Osteocyte (in vitro differentiated cells): ENCODE results near the gene GRIK4. TPM values are rescaled to one million over a fixed set of nuclear protein-coding genes. Genes with fewer than 3 reads are reported as not detected.
"Not testable (repeated sequence)": the region's sequence is repeated elsewhere in the genome, so short reads cannot be mapped to it uniquely, and the experiment has no call there.

Experiments used
- DNase-seq: peaks from one replicate; pipeline ENCODE4 v3.0.0; 2021; ENCODE audit warnings: mixed read lengths; ENCODE audit not compliant: unreplicated experiment; ENCODE audit errors: extremely low spot score
- H3K27ac Mint-ChIP-seq: one replicate; pipeline ENCODE4 v1.8.0; 2021; ENCODE audit warnings: mild to moderate bottlenecking, mixed read lengths; ENCODE audit not compliant: unreplicated experiment
- H3K27me3 Mint-ChIP-seq: one replicate; pipeline ENCODE4 v1.8.0; 2021; ENCODE audit warnings: mixed read lengths; ENCODE audit not compliant: unreplicated experiment
- H3K36me3 Mint-ChIP-seq: one replicate; pipeline ENCODE4 v1.8.0; 2021; ENCODE audit warnings: mixed read lengths; ENCODE audit not compliant: unreplicated experiment
- H3K4me1 Mint-ChIP-seq: one replicate; pipeline ENCODE4 v1.8.0; 2021; ENCODE audit warnings: mixed read lengths; ENCODE audit not compliant: unreplicated experiment
- H3K4me3 Mint-ChIP-seq: one replicate; pipeline ENCODE4 v1.8.0; 2021; ENCODE audit warnings: mild to moderate bottlenecking, moderate library complexity, mixed read lengths; ENCODE audit not compliant: unreplicated experiment
- H3K9me3 Mint-ChIP-seq: one replicate; pipeline ENCODE4 v1.8.0; 2021; ENCODE audit warnings: mixed read lengths; ENCODE audit not compliant: unreplicated experiment
- total RNA-seq: library from RNA; stranded (reverse); gene quantifications from 2 replicates; pipeline ENCODE4 v1.2.1, GENCODE V29; 2021
- TF ChIP-seq, protein P1 (sequence below): fragments of 200-600 bp; sonication (generic); IDR thresholded peaks from 2 replicates; pipeline ENCODE4 v1.5.0; 2021; ENCODE audit warnings: antibody characterized with exemption, mild to moderate bottlenecking, moderate library complexity

The GRIK4 gene
- total RNA-seq, 1 donor from 2014 or later = 0.11 TPM

- H3K36me3 Mint-ChIP-seq = no peaks in the 10 kb centered on the region
- TF ChIP-seq, protein P1, sequence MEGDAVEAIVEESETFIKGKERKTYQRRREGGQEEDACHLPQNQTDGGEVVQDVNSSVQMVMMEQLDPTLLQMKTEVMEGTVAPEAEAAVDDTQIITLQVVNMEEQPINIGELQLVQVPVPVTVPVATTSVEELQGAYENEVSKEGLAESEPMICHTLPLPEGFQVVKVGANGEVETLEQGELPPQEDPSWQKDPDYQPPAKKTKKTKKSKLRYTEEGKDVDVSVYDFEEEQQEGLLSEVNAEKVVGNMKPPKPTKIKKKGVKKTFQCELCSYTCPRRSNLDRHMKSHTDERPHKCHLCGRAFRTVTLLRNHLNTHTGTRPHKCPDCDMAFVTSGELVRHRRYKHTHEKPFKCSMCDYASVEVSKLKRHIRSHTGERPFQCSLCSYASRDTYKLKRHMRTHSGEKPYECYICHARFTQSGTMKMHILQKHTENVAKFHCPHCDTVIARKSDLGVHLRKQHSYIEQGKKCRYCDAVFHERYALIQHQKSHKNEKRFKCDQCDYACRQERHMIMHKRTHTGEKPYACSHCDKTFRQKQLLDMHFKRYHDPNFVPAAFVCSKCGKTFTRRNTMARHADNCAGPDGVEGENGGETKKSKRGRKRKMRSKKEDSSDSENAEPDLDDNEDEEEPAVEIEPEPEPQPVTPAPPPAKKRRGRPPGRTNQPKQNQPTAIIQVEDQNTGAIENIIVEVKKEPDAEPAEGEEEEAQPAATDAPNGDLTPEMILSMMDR = no peak
- no peak for DNase-seq
- no peaks in the 10 kb centered on the region for H3K4me1 Mint-ChIP-seq
- no peak overlapping the region for H3K27ac Mint-ChIP-seq
- H3K27me3 Mint-ChIP-seq = peaks cover 18% of the 10 kb centered on the region
- H3K9me3 Mint-ChIP-seq = no peaks in the 10 kb centered on the region
- H3K4me3 Mint-ChIP-seq = no peak overlapping the region
Measured at GRCh38 chr11:121004206-121004840, 492.8 kb downstream of the GRIK4 start.

- no peak for DNase-seq
- Mint-ChIP-seq H3K27ac (no peak overlapping the region), H3K4me3 (no peak overlapping the region), H3K4me1 (no peaks in the 10 kb centered on the region), H3K36me3 (no peaks in the 10 kb centered on the region), H3K27me3 (peaks cover 25% of the 10 kb centered on the region), H3K9me3 (no peaks in the 10 kb centered on the region)
- TF ChIP-seq, protein P1 = no peak
Measured at GRCh38 chr11:121006922-121007321, 495.4 kb downstream of the GRIK4 start.

- no peaks in the 10 kb centered on the region for H3K4me1 Mint-ChIP-seq
- TF ChIP-seq, protein P1 = no peak
- no peak overlapping the region for H3K27ac Mint-ChIP-seq
- DNase-seq = no peak
- no peaks in the 10 kb centered on the region for H3K36me3 Mint-ChIP-seq
- no peak overlapping the region for H3K4me3 Mint-ChIP-seq
- no peaks in the 10 kb centered on the region for H3K9me3 Mint-ChIP-seq
- H3K27me3 Mint-ChIP-seq = peaks cover 25% of the 10 kb centered on the region
Measured at GRCh38 chr11:121008551-121008950, 497.0 kb downstream of the GRIK4 start.

DNA sequence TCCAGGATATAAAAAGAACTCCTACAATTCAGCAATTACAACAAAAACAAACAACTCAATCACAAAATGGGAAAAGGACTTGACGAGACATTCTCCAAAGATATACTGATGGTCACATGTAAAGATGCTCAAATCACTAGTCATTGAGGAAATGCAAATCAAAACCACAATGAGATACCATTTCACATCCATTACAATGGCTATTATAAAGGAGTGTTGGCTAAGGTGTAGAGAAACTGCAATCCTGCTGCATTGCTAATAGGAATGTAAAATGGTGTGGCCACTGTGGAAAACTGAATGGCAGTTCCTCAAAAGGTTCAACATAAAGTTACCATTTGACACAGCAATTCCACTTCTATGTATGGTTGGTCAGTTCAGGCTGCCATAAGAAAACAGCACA, 500.5 kb downstream of the GRIK4 start:
- Mint-ChIP-seq H3K27me3 (peaks cover 38% of the 10 kb centered on the region), H3K9me3 (no peaks in the 10 kb centered on the region), H3K36me3 (no peaks in the 10 kb centered on the region), H3K27ac (no peak overlapping the region), H3K4me3 (no peak overlapping the region), H3K4me1 (no peaks in the 10 kb centered on the region)
- TF ChIP-seq, protein P1 = no peak
- no peak for DNase-seq

DNA sequence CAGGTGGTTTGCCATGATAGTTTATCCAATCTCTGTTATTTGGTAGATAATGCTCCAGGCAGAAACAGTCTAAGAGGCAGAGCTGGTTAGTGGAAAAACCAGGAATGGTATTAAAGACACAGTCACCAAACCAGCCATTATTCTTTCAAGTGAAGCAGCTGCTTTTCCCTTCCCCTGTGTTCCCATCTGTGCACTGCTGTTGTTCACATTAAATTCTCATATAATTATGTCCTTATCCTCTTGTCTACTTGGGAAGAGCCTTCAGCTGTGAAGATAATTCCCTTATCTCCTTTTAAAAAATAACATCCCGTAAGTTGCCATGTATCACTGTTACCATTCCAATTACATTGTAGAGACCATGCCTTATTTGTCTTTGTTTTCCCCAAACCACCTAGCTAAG, 507.2 kb downstream of the GRIK4 start:
- no peak for DNase-seq
- TF ChIP-seq, protein P1 = no peak
- no peaks in the 10 kb centered on the region for H3K4me1 Mint-ChIP-seq
- no peaks in the 10 kb centered on the region for H3K9me3 Mint-ChIP-seq
- H3K36me3 Mint-ChIP-seq = no peaks in the 10 kb centered on the region
- H3K27ac Mint-ChIP-seq = no peak overlapping the region
- no peak overlapping the region for H3K4me3 Mint-ChIP-seq
- peaks cover 36% of the 10 kb centered on the region for H3K27me3 Mint-ChIP-seq

DNA sequence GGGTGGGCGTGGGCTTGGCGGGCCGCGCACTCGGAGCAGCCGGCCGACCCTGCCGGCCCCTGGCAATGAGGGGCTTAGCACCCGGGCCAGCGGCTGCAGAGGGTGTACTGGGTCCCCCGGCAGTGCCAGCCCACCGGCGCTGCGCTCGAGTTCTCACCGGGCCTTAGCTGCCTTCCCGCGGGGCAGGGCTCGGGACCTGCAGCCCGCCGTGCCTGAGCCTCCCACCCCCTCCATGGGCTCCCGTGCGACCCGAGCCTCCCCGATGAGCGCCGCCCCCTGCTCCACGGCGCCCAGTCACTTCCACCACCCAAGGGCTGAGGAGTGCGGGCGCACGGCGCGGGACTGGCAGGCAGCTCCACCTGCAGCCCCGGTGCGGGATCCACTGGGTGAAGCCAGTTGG, 510.2 kb downstream of the GRIK4 start:
- not testable (repeated sequence) for H3K36me3 Mint-ChIP-seq, H3K27ac Mint-ChIP-seq, H3K9me3 Mint-ChIP-seq, DNase-seq, H3K4me3 Mint-ChIP-seq
- peaks cover 25% of the 10 kb centered on the region for H3K27me3 Mint-ChIP-seq
- H3K4me1 Mint-ChIP-seq = peaks cover 15% of the 10 kb centered on the region
